HG02943 (cell line): ENCODE data around the gene SPATC1L.
"Not testable (repeated sequence)": the region's sequence is repeated elsewhere in the genome, so short reads cannot be mapped to it uniquely, and the experiment has no call there.

Source experiments
- ATAC-seq: cut with Tn5 transposase; IDR thresholded peaks from one replicate; pipeline ENCODE4 v1.9.1; 2021; ENCODE audit warnings: mild to moderate bottlenecking, low read depth, moderate library complexity; ENCODE audit not compliant: unreplicated experiment

Gene SPATC1L

GRCh38 chr21:46151989-46152926, 32.0 kb downstream of the SPATC1L start:
- ATAC-seq = no peak

GRCh38 chr21:46151261-46151988, 32.8 kb downstream of the SPATC1L start:
- no peak for ATAC-seq

GRCh38 chr21:46150491-46151121, 33.7 kb downstream of the SPATC1L start:
- ATAC-seq = no peak

GRCh38 chr21:46150073-46150472, 34.2 kb downstream of the SPATC1L start:
- no peak for ATAC-seq

GRCh38 chr21:46149205-46149901, 34.9 kb downstream of the SPATC1L start:
- ATAC-seq = no peak

GRCh38 chr21:46148106-46148505, 36.2 kb downstream of the SPATC1L start:
- ATAC-seq = no peak

GRCh38 chr21:46147429-46147828, 36.8 kb downstream of the SPATC1L start:
- ATAC-seq = not testable (repeated sequence)

GRCh38 chr21:46146856-46147255, 37.4 kb downstream of the SPATC1L start:
- no peak for ATAC-seq

GRCh38 chr21:46145840-46146691, 38.2 kb downstream of the SPATC1L start:
- no peak for ATAC-seq

GRCh38 chr21:46145159-46145839, 39.0 kb downstream of the SPATC1L start:
- ATAC-seq = no peak

- ATAC-seq = no peak
Observed at GRCh38 chr21:46144464-46145070, 39.7 kb downstream of the SPATC1L start.

- ATAC-seq = no peak
Observed at GRCh38 chr21:46142582-46143473, 41.4 kb downstream of the SPATC1L start.

- no peak for ATAC-seq
Observed at GRCh38 chr21:46141767-46142581, 42.3 kb downstream of the SPATC1L start.

GRCh38 chr21:46140352-46141003, 43.8 kb downstream of the SPATC1L start:
- not testable (repeated sequence) for ATAC-seq

GRCh38 chr21:46139686-46140085, 44.6 kb downstream of the SPATC1L start:
- ATAC-seq = no peak

GRCh38 chr21:46138383-46138970, 45.8 kb downstream of the SPATC1L start:
- ATAC-seq = no peak
